Panc1 (cell line): ENCODE results near the gene AGAP1.

Source experiments
- TF ChIP-seq, protein P1 (sequence below), 2 experiments: IDR thresholded peaks; 2 replicates each; pipeline ENCODE4 v1.6.1; 2011 to 2012; ENCODE audit warnings: low read depth in 2 of 2, control low read depth in 1 of 2, low read length in 1 of 2, mild to moderate bottlenecking in 1 of 2, moderate library complexity in 1 of 2; ENCODE audit not compliant: insufficient read depth in 1 of 2
- TF ChIP-seq, protein P2 (sequence below): fragments of 450-650 bp; IDR thresholded peaks from 2 replicates; pipeline ENCODE4 v1.5.1; 2017; ENCODE audit warnings: mild to moderate bottlenecking

GRCh38 chr2:236022128-236022527, 528.3 kb downstream of the AGAP1 start:
- TF ChIP-seq, protein P1, sequence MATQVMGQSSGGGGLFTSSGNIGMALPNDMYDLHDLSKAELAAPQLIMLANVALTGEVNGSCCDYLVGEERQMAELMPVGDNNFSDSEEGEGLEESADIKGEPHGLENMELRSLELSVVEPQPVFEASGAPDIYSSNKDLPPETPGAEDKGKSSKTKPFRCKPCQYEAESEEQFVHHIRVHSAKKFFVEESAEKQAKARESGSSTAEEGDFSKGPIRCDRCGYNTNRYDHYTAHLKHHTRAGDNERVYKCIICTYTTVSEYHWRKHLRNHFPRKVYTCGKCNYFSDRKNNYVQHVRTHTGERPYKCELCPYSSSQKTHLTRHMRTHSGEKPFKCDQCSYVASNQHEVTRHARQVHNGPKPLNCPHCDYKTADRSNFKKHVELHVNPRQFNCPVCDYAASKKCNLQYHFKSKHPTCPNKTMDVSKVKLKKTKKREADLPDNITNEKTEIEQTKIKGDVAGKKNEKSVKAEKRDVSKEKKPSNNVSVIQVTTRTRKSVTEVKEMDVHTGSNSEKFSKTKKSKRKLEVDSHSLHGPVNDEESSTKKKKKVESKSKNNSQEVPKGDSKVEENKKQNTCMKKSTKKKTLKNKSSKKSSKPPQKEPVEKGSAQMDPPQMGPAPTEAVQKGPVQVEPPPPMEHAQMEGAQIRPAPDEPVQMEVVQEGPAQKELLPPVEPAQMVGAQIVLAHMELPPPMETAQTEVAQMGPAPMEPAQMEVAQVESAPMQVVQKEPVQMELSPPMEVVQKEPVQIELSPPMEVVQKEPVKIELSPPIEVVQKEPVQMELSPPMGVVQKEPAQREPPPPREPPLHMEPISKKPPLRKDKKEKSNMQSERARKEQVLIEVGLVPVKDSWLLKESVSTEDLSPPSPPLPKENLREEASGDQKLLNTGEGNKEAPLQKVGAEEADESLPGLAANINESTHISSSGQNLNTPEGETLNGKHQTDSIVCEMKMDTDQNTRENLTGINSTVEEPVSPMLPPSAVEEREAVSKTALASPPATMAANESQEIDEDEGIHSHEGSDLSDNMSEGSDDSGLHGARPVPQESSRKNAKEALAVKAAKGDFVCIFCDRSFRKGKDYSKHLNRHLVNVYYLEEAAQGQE (IDR thresholded peaks at IDR 0.05; ENCODE audit: insufficient read depth in 1 of 2, low read depth in 2 of 2, low read length in 1 of 2), result no peak
- TF ChIP-seq, protein P2, sequence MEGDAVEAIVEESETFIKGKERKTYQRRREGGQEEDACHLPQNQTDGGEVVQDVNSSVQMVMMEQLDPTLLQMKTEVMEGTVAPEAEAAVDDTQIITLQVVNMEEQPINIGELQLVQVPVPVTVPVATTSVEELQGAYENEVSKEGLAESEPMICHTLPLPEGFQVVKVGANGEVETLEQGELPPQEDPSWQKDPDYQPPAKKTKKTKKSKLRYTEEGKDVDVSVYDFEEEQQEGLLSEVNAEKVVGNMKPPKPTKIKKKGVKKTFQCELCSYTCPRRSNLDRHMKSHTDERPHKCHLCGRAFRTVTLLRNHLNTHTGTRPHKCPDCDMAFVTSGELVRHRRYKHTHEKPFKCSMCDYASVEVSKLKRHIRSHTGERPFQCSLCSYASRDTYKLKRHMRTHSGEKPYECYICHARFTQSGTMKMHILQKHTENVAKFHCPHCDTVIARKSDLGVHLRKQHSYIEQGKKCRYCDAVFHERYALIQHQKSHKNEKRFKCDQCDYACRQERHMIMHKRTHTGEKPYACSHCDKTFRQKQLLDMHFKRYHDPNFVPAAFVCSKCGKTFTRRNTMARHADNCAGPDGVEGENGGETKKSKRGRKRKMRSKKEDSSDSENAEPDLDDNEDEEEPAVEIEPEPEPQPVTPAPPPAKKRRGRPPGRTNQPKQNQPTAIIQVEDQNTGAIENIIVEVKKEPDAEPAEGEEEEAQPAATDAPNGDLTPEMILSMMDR, result no peak
